ENCODE results near the gene TDRD3. TPM values are rescaled to one million over a fixed set of nuclear protein-coding genes. Genes with fewer than 3 reads are reported as not detected.

The TDRD3 gene
- total and polyA plus RNA-seq, 2 experiments from 2014 or later, result 13.1 to 13.3 TPM

DNA sequence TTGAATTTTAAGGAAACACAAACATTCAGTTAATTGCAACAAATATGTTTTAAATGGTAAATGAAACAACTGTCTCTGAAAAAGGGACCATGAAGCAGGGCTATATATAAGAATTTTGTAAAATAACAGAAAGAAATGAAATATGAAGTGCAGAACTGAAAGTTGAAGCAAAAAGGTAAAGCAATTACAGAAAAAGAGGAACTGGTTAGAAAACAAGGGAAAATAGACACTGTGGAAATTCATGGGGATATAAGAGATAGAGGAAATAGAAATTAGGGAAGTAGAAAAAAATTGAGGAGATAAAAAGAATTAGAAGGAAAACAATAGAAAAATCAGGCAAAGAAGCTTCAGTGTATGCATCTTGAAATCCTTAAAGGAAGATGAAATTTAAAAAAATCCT is 40.0 kb upstream of the TDRD3 start (continued):
- TF ChIP-seq, protein P1, sequence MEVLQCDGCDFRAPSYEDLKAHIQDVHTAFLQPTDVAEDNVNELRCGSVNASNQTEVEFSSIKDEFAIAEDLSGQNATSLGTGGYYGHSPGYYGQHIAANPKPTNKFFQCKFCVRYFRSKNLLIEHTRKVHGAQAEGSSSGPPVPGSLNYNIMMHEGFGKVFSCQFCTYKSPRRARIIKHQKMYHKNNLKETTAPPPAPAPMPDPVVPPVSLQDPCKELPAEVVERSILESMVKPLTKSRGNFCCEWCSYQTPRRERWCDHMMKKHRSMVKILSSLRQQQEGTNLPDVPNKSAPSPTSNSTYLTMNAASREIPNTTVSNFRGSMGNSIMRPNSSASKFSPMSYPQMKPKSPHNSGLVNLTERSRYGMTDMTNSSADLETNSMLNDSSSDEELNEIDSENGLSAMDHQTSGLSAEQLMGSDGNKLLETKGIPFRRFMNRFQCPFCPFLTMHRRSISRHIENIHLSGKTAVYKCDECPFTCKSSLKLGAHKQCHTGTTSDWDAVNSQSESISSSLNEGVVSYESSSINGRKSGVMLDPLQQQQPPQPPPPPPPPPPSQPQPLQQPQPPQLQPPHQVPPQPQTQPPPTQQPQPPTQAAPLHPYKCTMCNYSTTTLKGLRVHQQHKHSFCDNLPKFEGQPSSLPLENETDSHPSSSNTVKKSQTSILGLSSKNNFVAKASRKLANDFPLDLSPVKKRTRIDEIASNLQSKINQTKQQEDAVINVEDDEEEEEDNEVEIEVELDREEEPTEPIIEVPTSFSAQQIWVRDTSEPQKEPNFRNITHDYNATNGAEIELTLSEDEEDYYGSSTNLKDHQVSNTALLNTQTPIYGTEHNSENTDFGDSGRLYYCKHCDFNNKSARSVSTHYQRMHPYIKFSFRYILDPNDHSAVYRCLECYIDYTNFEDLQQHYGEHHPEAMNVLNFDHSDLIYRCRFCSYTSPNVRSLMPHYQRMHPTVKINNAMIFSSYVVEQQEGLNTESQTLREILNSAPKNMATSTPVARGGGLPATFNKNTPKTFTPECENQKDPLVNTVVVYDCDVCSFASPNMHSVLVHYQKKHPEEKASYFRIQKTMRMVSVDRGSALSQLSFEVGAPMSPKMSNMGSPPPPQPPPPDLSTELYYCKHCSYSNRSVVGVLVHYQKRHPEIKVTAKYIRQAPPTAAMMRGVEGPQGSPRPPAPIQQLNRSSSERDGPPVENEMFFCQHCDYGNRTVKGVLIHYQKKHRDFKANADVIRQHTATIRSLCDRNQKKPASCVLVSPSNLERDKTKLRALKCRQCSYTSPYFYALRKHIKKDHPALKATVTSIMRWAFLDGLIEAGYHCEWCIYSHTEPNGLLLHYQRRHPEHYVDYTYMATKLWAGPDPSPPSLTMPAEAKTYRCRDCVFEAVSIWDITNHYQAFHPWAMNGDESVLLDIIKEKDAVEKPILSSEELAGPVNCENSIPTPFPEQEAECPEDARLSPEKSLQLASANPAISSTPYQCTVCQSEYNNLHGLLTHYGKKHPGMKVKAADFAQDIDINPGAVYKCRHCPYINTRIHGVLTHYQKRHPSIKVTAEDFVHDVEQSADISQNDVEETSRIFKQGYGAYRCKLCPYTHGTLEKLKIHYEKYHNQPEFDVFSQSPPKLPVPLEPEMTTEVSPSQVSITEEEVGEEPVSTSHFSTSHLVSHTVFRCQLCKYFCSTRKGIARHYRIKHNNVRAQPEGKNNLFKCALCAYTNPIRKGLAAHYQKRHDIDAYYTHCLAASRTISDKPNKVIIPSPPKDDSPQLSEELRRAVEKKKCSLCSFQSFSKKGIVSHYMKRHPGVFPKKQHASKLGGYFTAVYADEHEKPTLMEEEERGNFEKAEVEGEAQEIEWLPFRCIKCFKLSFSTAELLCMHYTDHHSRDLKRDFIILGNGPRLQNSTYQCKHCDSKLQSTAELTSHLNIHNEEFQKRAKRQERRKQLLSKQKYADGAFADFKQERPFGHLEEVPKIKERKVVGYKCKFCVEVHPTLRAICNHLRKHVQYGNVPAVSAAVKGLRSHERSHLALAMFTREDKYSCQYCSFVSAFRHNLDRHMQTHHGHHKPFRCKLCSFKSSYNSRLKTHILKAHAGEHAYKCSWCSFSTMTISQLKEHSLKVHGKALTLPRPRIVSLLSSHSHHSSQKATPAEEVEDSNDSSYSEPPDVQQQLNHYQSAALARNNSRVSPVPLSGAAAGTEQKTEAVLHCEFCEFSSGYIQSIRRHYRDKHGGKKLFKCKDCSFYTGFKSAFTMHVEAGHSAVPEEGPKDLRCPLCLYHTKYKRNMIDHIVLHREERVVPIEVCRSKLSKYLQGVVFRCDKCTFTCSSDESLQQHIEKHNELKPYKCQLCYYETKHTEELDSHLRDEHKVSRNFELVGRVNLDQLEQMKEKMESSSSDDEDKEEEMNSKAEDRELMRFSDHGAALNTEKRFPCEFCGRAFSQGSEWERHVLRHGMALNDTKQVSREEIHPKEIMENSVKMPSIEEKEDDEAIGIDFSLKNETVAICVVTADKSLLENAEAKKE (CRISPR knock-in tag; IDR thresholded peaks at IDR 0.05), result no peak
- TF ChIP-seq POLR2AphosphoS5 (IDR thresholded peaks at IDR 0.05; ENCODE audit: low read depth), result no peak

DNA sequence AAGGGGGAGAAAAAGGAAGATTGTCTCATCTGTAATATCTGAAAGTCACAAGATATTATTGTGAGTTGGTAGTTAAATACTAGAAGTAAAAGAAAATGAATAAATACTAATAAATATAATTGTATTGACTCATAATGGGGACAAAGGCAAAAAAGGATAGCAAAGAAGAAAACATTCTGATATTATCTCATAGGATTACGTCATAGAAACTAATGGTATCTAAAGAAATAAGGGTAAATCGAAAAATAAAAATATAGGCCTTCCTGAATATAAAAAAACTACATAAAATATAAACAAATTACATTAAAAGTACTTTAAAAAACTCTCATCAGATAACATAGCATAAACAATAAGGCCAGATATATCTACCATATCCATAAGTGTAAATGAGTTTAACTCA is 38.6 kb upstream of the TDRD3 start:
- no peaks in the 10 kb centered on the region for H4K20me1 ChIP-seq (replicated peaks; ENCODE audit: insufficient read depth)
- Mint-ChIP-seq H3K4me1 (peaks cover 3% of the 10 kb centered on the region; the same call in 1 of the 3 replicates), H3K4me3 (no peak overlapping the region), H3K27ac (no peak overlapping the region), H3K9me3 (no peaks in the 10 kb centered on the region; the same call in 2 of the 3 replicates), H3K36me3 (ENCODE audit: low read depth) (no peaks in the 10 kb centered on the region), H3K27me3 (ENCODE audit: insufficient read depth, low read depth, poor library complexity) (no peaks in the 10 kb centered on the region)
- TF ChIP-seq JUNB (IDR thresholded peaks at IDR 0.05; ENCODE audit: unreplicated experiment), result no peak
- TF ChIP-seq, protein P2, sequence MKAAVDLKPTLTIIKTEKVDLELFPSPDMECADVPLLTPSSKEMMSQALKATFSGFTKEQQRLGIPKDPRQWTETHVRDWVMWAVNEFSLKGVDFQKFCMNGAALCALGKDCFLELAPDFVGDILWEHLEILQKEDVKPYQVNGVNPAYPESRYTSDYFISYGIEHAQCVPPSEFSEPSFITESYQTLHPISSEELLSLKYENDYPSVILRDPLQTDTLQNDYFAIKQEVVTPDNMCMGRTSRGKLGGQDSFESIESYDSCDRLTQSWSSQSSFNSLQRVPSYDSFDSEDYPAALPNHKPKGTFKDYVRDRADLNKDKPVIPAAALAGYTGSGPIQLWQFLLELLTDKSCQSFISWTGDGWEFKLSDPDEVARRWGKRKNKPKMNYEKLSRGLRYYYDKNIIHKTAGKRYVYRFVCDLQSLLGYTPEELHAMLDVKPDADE (IDR thresholded peaks at IDR 0.05), result no peak
- TF ChIP-seq, protein P1 (CRISPR knock-in tag; IDR thresholded peaks at IDR 0.05), result no peak
- H3K79me2 ChIP-seq (replicated peaks; ENCODE audit: insufficient read depth), result no peaks in the 10 kb centered on the region
- H3K9me2 ChIP-seq (ENCODE audit: insufficient read depth), result 0 out of 2 replicates have a peak, but pooled peaks cover under 1% of the 10 kb centered on the region
- no peaks in the 10 kb centered on the region for H3K4me1 ChIP-seq (ENCODE audit: insufficient read depth)
- no peaks in the 10 kb centered on the region for H3K27me3 ChIP-seq (ENCODE audit: insufficient read depth)
- H3K4me3 ChIP-seq, result no peak overlapping the region
- no peaks in the 10 kb centered on the region for H3F3A ChIP-seq (replicated peaks; ENCODE audit: low read depth)
- no peak overlapping the region for H2AFZ ChIP-seq
- H3K36me3 ChIP-seq (ENCODE audit: insufficient read depth), result no peaks in the 10 kb centered on the region
- no peak overlapping the region for H3K4me2 ChIP-seq
- no peak for DNase-seq (ENCODE audit: low spot score)
- ATAC-seq, result no peak
- H3K27ac ChIP-seq (ENCODE audit: low read depth), result no peak overlapping the region

Data from GM23338 (cell line).